Measurements from ENCODE around the gene DNAJC1. TPM values are rescaled to one million over a fixed set of nuclear protein-coding genes. Genes with fewer than 3 reads are reported as not detected.

Gene DNAJC1
- total RNA-seq, 6 experiments from 2014 or later: 16.0 to 106 (median 27.8) TPM

DNA sequence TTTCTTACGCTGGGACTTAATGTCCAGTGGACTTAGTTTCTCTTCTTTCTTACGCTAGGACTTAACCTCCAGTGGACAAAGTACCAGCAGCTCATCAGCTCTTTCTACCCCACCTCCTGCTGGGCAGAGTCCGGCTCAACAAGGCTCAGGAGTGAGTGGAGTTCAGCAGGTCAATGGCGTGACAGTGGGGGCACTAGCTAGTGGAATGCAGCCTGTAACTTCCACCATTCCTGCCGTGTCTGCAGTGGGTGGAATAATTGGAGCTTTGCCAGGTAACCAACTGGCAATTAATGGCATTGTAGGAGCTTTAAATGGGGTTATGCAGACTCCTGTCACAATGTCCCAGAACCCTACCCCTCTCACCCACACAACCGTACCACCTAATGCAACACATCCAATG is 269.8 kb downstream of the DNAJC1 start:
- Histone ChIP-seq H3K4me1 (peaks cover 0 to 5% (median 0%) of the 10 kb centered on the region in 4 donors), H3K9me3 (no peaks in the 10 kb centered on the region), H3K4me3 (no peak overlapping the region), H3K36me3 (peaks cover 0 to 22% (median 1%) of the 10 kb centered on the region in 4 donors), H3K27ac (no peak overlapping the region), H3K27me3 (no peaks in the 10 kb centered on the region)
- WGBS (ENCODE audit: insufficient coverage, low coverage, low lambda C conversion rate, missing lambda C conversion rate): 74% methylated on average over 6 of the region's 6 CpGs
- intact Hi-C loops (cut with DNase I): no loop called here
- TF ChIP-seq CTCF (IDR thresholded peaks at IDR 0.05) (no peak), POLR2A (IDR thresholded peaks at IDR 0.05) (no peak)
- ATAC-seq: peak; percentile 39 to 75 (median 48)
- DNase-seq: no peak

- H3K36me3 ChIP-seq: peaks cover 0 to 18% (median 1%) of the 10 kb centered on the region in 4 donors
- 20% methylated on average over 7 of the region's 10 CpGs for WGBS (ENCODE audit: insufficient coverage, low coverage, low lambda C conversion rate, missing lambda C conversion rate)
- H3K9me3 ChIP-seq: no peaks in the 10 kb centered on the region
- intact Hi-C loops (cut with DNase I): no loop called here
- peak; percentile 61 to 71 (median 65) for DNase-seq
- TF ChIP-seq POLR2A (IDR thresholded peaks at IDR 0.05): no peak
- peak; percentile 62 to 86 (median 70) for TF ChIP-seq CTCF (IDR thresholded peaks at IDR 0.05)
- peak; percentile 96 to 98 (median 96) for ATAC-seq
- no peaks in the 10 kb centered on the region for H3K27me3 ChIP-seq
- H3K4me3 ChIP-seq: no peak overlapping the region
- peaks cover 0 to 5% (median 0%) of the 10 kb centered on the region in 4 donors for H3K4me1 ChIP-seq
- no peak overlapping the region for H3K27ac ChIP-seq
Observed at GRCh38 chr10:21732067-21732772, 271.3 kb downstream of the DNAJC1 start.

DNA sequence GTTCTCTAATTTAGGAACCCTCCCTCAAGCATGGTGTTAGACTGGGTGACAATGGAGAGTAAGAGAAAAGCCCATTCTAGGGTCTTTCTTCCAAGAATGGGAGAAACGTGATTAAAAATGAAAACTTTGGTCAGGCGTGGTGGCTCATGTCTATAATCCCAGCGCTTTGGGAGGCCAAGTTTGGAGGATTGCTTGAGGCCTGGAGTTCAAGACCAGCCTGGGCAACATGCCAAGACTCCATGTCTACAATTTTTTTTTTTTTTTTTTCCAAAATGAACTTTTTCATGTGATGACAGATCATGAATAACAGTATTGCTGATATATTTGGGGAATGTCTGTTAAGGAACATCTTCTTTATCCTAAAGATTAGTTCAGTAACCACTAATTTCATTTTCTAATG is 274.9 kb downstream of the DNAJC1 start:
- no peaks in the 10 kb centered on the region for H3K27me3 ChIP-seq
- no peaks in the 10 kb centered on the region for H3K9me3 ChIP-seq
- intact Hi-C loops (cut with DNase I): no loop called here
- H3K4me1 ChIP-seq: peaks cover 0 to 15% (median 2%) of the 10 kb centered on the region in 4 donors
- TF ChIP-seq CTCF (IDR thresholded peaks at IDR 0.05): no peak
- no peak for TF ChIP-seq POLR2A (IDR thresholded peaks at IDR 0.05)
- no peak overlapping the region for H3K27ac ChIP-seq
- H3K4me3 ChIP-seq: no peak overlapping the region
- DNase-seq (no peak), ATAC-seq (no peak)
- WGBS (ENCODE audit: insufficient coverage, low coverage, low lambda C conversion rate, missing lambda C conversion rate): 95% methylated on average over 3 of the region's 3 CpGs
- peaks cover 0 to 10% (median 1%) of the 10 kb centered on the region in 4 donors for H3K36me3 ChIP-seq

- ATAC-seq (no peak), DNase-seq (no peak)
- H3K9me3 ChIP-seq: no peaks in the 10 kb centered on the region
- H3K4me3 ChIP-seq: no peak overlapping the region
- H3K27me3 ChIP-seq: no peaks in the 10 kb centered on the region
- WGBS (ENCODE audit: insufficient coverage, low coverage, low lambda C conversion rate, missing lambda C conversion rate): 48% methylated on average over 13 of the region's 13 CpGs
- peaks cover 0 to 10% (median 1%) of the 10 kb centered on the region in 4 donors for H3K36me3 ChIP-seq
- H3K27ac ChIP-seq: no peak overlapping the region
- peaks cover 0 to 11% (median 2%) of the 10 kb centered on the region in 4 donors for H3K4me1 ChIP-seq
- intact Hi-C loops (cut with DNase I): no loop called here
- TF ChIP-seq CTCF (IDR thresholded peaks at IDR 0.05) (no peak), POLR2A (IDR thresholded peaks at IDR 0.05) (no peak)
Observed at GRCh38 chr10:21727452-21728168, 275.9 kb downstream of the DNAJC1 start.
